ENCODE measurements around the gene UNC119.

Gene UNC119

GRCh38 chr17:28519236-28519635, 33.2 kb downstream of the UNC119 start:
- DNase-seq: no peak

- DNase-seq: no peak
These were observed 33.8 kb downstream of the UNC119 start for GRCh38 chr17:28518578-28518977.

GRCh38 chr17:28518132-28518531, 34.3 kb downstream of the UNC119 start:
- DNase-seq: no peak

DNA sequence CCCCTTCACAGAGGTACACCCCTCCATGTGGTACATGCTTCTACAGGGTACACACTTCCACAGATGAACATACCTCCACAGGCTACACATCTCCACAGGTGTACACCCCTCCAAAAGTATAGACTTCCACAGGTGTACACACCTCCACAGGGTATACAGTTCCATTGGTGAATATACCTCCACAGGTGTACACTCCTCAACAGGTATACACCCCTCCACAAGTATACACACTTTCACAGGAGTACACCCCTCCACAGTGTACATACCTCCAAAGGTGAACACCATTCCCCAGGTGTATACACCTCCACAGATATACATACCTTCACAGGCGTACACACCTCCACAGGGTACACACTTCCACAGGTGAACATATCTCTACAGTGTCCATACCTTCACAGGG, 36.9 kb downstream of the UNC119 start:
- DNase-seq: no peak

DNA sequence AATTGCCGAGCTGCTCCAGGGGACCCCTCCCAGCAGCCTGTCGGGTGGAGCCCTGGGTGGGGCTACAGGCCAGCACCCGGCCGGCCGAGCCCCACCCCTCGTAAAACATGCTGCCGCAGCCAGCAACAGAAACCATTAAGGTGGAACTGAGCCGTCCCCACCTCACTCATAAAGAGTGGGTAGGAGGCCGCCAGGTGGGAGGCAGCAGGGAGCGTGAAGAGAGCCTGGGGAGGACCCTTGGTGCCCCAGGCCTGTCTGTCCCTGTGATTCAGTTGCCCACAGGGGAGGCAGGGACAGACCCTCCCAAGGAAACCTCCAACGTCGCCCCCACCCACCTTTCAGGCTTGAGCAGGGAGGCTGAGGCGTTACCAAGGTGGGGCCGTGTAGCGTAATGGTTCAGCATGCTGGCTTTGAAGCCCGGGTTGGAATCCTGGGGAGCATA, 37.8 kb downstream of the UNC119 start:
- no peak for DNase-seq

- DNase-seq: no peak
These were observed 38.9 kb downstream of the UNC119 start for GRCh38 chr17:28513476-28513875.

- DNase-seq: no peak
These were observed 40.5 kb downstream of the UNC119 start for GRCh38 chr17:28511858-28512461.

DNA sequence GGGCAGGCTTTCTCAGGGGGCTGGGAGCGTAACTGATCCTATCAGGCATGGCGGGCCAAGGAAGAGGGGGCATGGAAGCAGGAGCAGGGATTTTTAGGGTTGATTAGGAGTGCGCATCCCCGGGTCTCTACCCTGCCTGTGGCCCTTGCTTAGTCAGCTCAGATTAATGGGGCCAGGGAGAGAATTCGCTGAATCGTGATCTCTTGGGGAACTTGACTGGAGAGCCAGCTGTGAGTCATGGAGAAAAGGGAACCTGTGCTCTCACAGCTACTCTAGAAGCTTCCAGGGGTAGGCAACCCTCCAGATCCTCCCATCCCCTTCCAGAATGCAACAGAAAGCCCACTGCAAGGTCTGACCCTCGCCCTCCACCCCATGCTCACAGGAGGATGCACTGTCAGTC, 42.6 kb downstream of the UNC119 start:
- no peak for DNase-seq

GRCh38 chr17:28508211-28508724, 44.2 kb downstream of the UNC119 start:
- no peak for DNase-seq

DNA sequence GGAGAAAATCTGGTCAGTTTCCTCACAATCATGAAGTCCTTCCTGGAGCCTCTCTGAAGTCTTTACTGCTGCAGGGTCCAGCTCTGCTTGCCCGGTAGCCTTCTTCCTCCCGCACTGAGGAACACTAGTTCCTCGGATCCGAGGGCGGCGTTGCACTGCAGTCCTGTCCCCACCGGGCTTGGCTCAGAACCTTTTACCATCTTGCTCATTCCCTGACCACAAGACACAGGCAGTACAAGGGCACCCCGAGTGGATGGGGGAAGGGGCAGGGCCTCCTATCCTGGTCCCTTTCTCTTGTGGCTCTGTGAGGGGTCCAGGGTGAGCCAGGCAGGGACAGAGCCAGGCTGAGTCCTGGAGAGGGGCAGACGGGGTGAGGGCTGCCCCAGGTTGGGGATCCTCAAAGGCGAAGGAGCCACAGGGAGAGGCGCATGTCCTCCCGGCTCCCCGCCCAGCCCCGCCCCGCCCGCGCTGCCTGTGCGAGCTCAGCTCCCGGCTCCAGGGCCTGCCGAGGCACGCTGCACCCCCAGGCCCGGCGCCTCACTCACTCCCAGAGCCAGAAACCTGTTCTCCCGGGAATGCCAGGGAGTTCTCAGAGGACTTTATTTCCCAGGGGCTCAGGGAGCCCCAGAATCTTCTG, 44.7 kb downstream of the UNC119 start:
- DNase-seq: no peak

GRCh38 chr17:28506763-28507487, 45.5 kb downstream of the UNC119 start:
- DNase-seq: no peak

GRCh38 chr17:28505986-28506665, 46.3 kb downstream of the UNC119 start, which contains the start of gene FOXN1:
Gene FOXN1 (plus strand): TSS chr17:28506348. CDS start chr17:28523970, 17,622 bp downstream.
- no peak for DNase-seq

GRCh38 chr17:28503420-28503819, 49.0 kb downstream of the UNC119 start:
- DNase-seq: no peak

DNA sequence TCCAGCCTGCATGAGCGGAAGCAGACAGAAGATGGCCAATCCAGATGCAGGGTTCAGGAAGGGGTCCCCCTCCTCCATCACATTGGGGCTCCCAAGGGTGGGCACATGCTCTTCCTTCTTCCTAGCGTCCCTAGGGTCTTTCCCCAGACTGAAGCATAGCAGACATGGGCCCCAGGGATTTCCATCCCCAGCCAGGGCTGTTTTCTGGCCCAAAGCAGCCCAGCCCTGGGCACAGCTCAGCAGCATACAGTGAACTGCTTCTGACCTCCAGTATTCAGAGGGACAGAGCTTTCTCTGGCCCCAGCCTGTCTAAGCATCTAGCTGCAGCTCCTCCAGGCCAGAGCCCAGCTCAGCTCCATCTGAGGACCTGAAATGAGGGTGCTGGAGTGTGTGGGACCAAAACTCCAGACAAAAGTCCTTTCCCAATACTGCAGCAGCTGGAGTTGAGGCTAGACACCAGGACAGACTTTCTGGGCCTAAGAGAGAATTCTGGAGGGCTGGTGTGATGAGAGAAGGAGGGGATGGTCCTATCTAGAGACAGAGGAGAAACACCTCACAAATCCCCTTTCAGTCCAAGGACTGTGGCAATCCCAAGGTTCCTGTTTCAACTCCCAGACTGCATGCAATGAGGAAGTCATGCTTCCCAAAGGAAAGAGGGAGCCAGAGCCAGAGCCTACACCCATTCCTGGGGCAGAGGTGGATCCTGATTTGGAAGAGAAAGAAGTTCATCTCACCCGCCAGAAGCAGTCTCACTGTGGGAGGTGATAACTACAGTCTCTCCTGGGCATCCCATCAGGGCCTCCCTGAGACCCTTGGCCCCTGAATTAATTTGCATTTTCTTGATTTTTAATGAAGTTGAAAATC, 50.8 kb downstream of the UNC119 start:
- DNase-seq: no peak

- DNase-seq: no peak
These were observed 51.6 kb downstream of the UNC119 start for GRCh38 chr17:28500712-28501379.

GRCh38 chr17:28499684-28500357, 52.6 kb downstream of the UNC119 start:
- no peak for DNase-seq

DNA sequence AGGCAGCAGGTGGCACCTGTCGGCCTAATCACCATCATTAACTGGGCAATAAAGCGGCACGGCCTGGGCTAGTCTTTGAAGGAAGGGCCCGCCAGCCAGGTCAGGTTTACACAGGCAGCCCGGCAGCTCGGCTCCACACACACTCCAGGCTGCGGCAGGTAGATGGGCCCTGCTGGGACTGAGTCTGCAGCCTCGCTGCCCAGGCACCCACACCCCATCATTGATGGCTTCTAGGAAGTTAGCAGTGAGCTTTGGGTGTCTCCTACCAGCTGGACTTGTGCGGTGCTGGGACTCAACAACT, 53.1 kb downstream of the UNC119 start:
- DNase-seq: no peak

- no peak for DNase-seq
These were observed 53.6 kb downstream of the UNC119 start for GRCh38 chr17:28498652-28499363.

GRCh38 chr17:28497931-28498330, 54.5 kb downstream of the UNC119 start:
- no peak for DNase-seq
